PC-9 (cell line): ENCODE data around the gene YTHDC2. TPM values are rescaled to one million over a fixed set of nuclear protein-coding genes. Genes with fewer than 3 reads are reported as not detected.

Experiments
- BruUV-seq: library from RNA; stranded (reverse); fragments of 400-500 nt; replicated peaks from 2 replicates; lab custom pipeline; 2021; lab: Mats Ljungman, UMichigan
- CTCF ChIA-PET: fragments of 300-600 bp; sonication (Branson Sonifier 250); formaldehyde crosslinking; loops from one replicate; lab custom pipeline; 2022; ENCODE audit warnings: antibody characterized with exemption; lab: Charles Lee
- POLR2A ChIA-PET: fragments of 300-600 bp; sonication (Branson Sonifier 250); formaldehyde crosslinking; loops from one replicate; lab custom pipeline; 2022; ENCODE audit warnings: antibody characterized with exemption; ENCODE audit not compliant: unreplicated experiment; lab: Charles Lee
- DNase-seq, 2 experiments: peaks; one replicate each; pipeline versions ENCODE4 v3.0.0 to v3.0.0-alpha.2; 2015 to 2022; ENCODE audit warnings: mixed read lengths in 1 of 2
- H2AFZ ChIP-seq: fragments of 200-600 bp; sonication (generic); 2 replicates; pipeline ENCODE4 v1.8.1; 2017; ENCODE audit warnings: antibody characterized with exemption
- H3F3A ChIP-seq: fragments of 200-600 bp; sonication (generic); 2 replicates; pipeline ENCODE4 v1.8.1; 2017; ENCODE audit warnings: antibody characterized with exemption, mild to moderate bottlenecking, low read depth; ENCODE audit not compliant: insufficient read depth
- H3K27ac ChIP-seq: fragments of 200-600 bp; sonication (generic); 2 replicates; pipeline ENCODE4 v1.6.1; 2016; ENCODE audit warnings: mixed run types
- H3K27me3 ChIP-seq: fragments of 200-600 bp; sonication (generic); 2 replicates; pipeline ENCODE4 v1.6.1; 2016; ENCODE audit warnings: low read depth, mixed run types; ENCODE audit not compliant: insufficient read depth
- H3K36me3 ChIP-seq: fragments of 200-600 bp; sonication (generic); 2 replicates; pipeline ENCODE4 v1.6.1; 2016; ENCODE audit warnings: low read depth, mixed run types
- H3K4me1 ChIP-seq: fragments of 200-600 bp; sonication (generic); replicated peaks from 2 replicates; pipeline ENCODE4 v1.6.1; 2016; ENCODE audit warnings: mixed run types; ENCODE audit not compliant: insufficient read depth
- H3K4me2 ChIP-seq: fragments of 200-600 bp; sonication (generic); 2 replicates; pipeline ENCODE4 v1.6.1; 2017; ENCODE audit warnings: mixed run types
- H3K4me3 ChIP-seq: fragments of 200-600 bp; sonication (generic); 2 replicates; pipeline ENCODE4 v1.6.1; 2016; ENCODE audit warnings: mixed run types
- H3K79me2 ChIP-seq: fragments of 200-600 bp; sonication (generic); 2 replicates; pipeline ENCODE4 v1.6.1; 2017; ENCODE audit warnings: low read depth, mixed run types
- H3K9me2 ChIP-seq: fragments of 200-600 bp; sonication (generic); 2 replicates; pipeline ENCODE4 v1.8.1; 2017; ENCODE audit warnings: mild to moderate bottlenecking; ENCODE audit not compliant: insufficient read depth
- H3K9me3 ChIP-seq: fragments of 200-600 bp; sonication (generic); 2 replicates; pipeline ENCODE4 v1.8.1; 2016; ENCODE audit warnings: low read depth; ENCODE audit not compliant: insufficient read depth
- H4K20me1 ChIP-seq: fragments of 200-600 bp; sonication (generic); 2 replicates; pipeline ENCODE4 v1.8.1; 2017; ENCODE audit not compliant: insufficient read depth
- CTCF ChIP-seq: fragments of 200-600 bp; sonication (generic); conservative IDR thresholded peaks from 2 replicates; pipeline ENCODE4 v1.6.1; 2017; ENCODE audit warnings: mixed run types, antibody characterized with exemption, mild to moderate bottlenecking, moderate library complexity
- EZH2 ChIP-seq: fragments of 200-600 bp; sonication (generic); IDR thresholded peaks from 2 replicates; pipeline ENCODE4 v1.8.0; 2017; ENCODE audit warnings: antibody characterized with exemption, low read depth
- intact Hi-C: fragments of 100-400 bp; cut with micrococcal nuclease; formaldehyde crosslinking; loops from one replicate; pipeline ENCODE4 v1.10.0; 2022; ENCODE audit not compliant: unreplicated experiment
- total RNA-seq: library from RNA; stranded (reverse); gene quantifications from 2 replicates; pipeline ENCODE4 v1.2.3, GENCODE V29; 2021

The YTHDC2 gene
- total RNA-seq, 1 experiment from 2014 or later: 14.9 TPM

- no peaks in the 10 kb centered on the region for H4K20me1 ChIP-seq
- peak overlapping the region; percentile 85; the same call in 1 of the 2 replicates for H3K4me3 ChIP-seq
- peaks cover 10% of the 10 kb centered on the region for H3K9me3 ChIP-seq
- BruUV-seq: no TSS peak
- ChIA-PET POLR2A (no interaction called here), CTCF (interaction anchor here (0.5 kb wide), 1 partner anchor 1113 kb away, joined by 6 read pairs; no protein-coding TSS in a partner anchor)
- peak overlapping the region; percentile 99 for H2AFZ ChIP-seq
- TF ChIP-seq CTCF (no peak), EZH2 (no peak)
- H3K4me1 ChIP-seq: peaks cover 19% of the 10 kb centered on the region
- peak overlapping the region; percentile 40 for H3K27ac ChIP-seq
- no peaks in the 10 kb centered on the region for H3K27me3 ChIP-seq
- no peaks in the 10 kb centered on the region for H3K79me2 ChIP-seq
- peak in 1 of 2 experiments; percentile 42 for DNase-seq
- no peaks in the 10 kb centered on the region for H3K9me2 ChIP-seq
- intact Hi-C loops: loop anchor here (1.0 kb wide), 1 partner anchor 25 kb away; the partner anchor contains the start of gene YTHDC2
- 0 out of 2 replicates have a peak, but pooled peaks cover 3% of the 10 kb centered on the region for H3K36me3 ChIP-seq
- H3F3A ChIP-seq: peaks cover 16% of the 10 kb centered on the region
- peak overlapping the region; percentile 100 for H3K4me2 ChIP-seq
Observed at GRCh38 chr5:113488645-113489184, 24.8 kb upstream of the YTHDC2 start.

GRCh38 chr5:113489299-113489698 is 24.2 kb upstream of the YTHDC2 start:
- Histone ChIP-seq H4K20me1 (no peaks in the 10 kb centered on the region), H3K36me3 (0 out of 2 replicates have a peak, but pooled peaks cover 3% of the 10 kb centered on the region), H3K27ac (peak overlapping the region; percentile 40), H3K4me2 (peak overlapping the region; percentile 100), H3K4me1 (peaks cover 19% of the 10 kb centered on the region), H3K79me2 (no peaks in the 10 kb centered on the region), H2AFZ (no peak overlapping the region), H3K9me2 (no peaks in the 10 kb centered on the region), H3K27me3 (no peaks in the 10 kb centered on the region), H3F3A (peaks cover 16% of the 10 kb centered on the region), H3K4me3 (peak overlapping the region; percentile 85; the same call in 1 of the 2 replicates), H3K9me3 (peaks cover 10% of the 10 kb centered on the region)
- BruUV-seq: no TSS peak
- CTCF ChIA-PET: interaction anchor here (0.5 kb wide), 1 partner anchor 699 kb away, joined by 4 read pairs; no protein-coding TSS in a partner anchor
- POLR2A ChIA-PET: interaction anchor here (0.9 kb wide), 1 partner anchor 14 kb away, joined by 4 read pairs; no protein-coding TSS in a partner anchor
- DNase-seq: peak; percentile 68 to 95
- intact Hi-C loops: loop anchor here (1.0 kb wide), 1 partner anchor 24 kb away; the partner anchor contains the start of gene YTHDC2
- no peak for TF ChIP-seq EZH2
- no peak for TF ChIP-seq CTCF

GRCh38 chr5:113490317-113490716 is 23.2 kb upstream of the YTHDC2 start:
- Histone ChIP-seq H2AFZ (no peak overlapping the region), H3K4me3 (no peak overlapping the region), H3K9me2 (no peaks in the 10 kb centered on the region), H3F3A (peaks cover 16% of the 10 kb centered on the region), H3K36me3 (0 out of 2 replicates have a peak, but pooled peaks cover 3% of the 10 kb centered on the region), H3K27ac (no peak overlapping the region), H3K27me3 (no peaks in the 10 kb centered on the region), H3K4me1 (peaks cover 21% of the 10 kb centered on the region), H3K9me3 (peaks cover 10% of the 10 kb centered on the region), H3K4me2 (no peak overlapping the region), H4K20me1 (no peaks in the 10 kb centered on the region), H3K79me2 (no peaks in the 10 kb centered on the region)
- no TSS peak for BruUV-seq
- intact Hi-C loops: no loop called here
- CTCF ChIA-PET: no interaction called here
- peak in 1 of 2 experiments; percentile 8 for DNase-seq
- TF ChIP-seq CTCF (no peak), EZH2 (no peak)
- POLR2A ChIA-PET: no interaction called here
